ENCODE data around the gene EMILIN1. TPM values are rescaled to one million over a fixed set of nuclear protein-coding genes. Genes with fewer than 3 reads are reported as not detected.

The EMILIN1 gene
- total RNA-seq, 2 donors from 2014 or later: 1.9 to 2.1 TPM

- Histone ChIP-seq H3K9me3 (ENCODE audit: control insufficient read depth, low read length) (no peaks in the 10 kb centered on the region), H3K9ac (ENCODE audit: extremely low read depth, low read length, poor library complexity, severe bottlenecking) (no peak overlapping the region), H3K27ac (ENCODE audit: low read depth, low read length) (no peak overlapping the region), H3K27me3 (ENCODE audit: control insufficient read depth, insufficient read depth, low read length, poor library complexity, severe bottlenecking) (no peaks in the 10 kb centered on the region), H3K4me1 (ENCODE audit: control insufficient read depth, insufficient read depth, low read length) (peaks cover 6% of the 10 kb centered on the region), H3K36me3 (ENCODE audit: control insufficient read depth, insufficient read depth, low read length) (peaks cover 58% of the 10 kb centered on the region), H3K4me3 (ENCODE audit: low read length) (no peak overlapping the region)
- DNase-seq: no peak
- 95% methylated on average over 10 of the region's 10 CpGs for WGBS, 2 experiments (ENCODE audit: insufficient coverage in 1 of 2, insufficient read length in 1 of 2)
- Mint-ChIP-seq H3K27me3 (ENCODE audit: insufficient read depth) (no peaks in the 10 kb centered on the region), H3K4me1 (peaks cover 9% of the 10 kb centered on the region), H3K36me3 (ENCODE audit: low read depth) (peaks cover 61% of the 10 kb centered on the region), H3K27ac (no peak overlapping the region), H3K9me3 (no peaks in the 10 kb centered on the region), H3K4me3 (no peak overlapping the region)
- TF ChIP-seq CTCF (conservative IDR thresholded peaks at IDR 0.05): no peak
Measured at GRCh38 chr2:27058210-27058609, 20.2 kb upstream of the EMILIN1 start.

DNA sequence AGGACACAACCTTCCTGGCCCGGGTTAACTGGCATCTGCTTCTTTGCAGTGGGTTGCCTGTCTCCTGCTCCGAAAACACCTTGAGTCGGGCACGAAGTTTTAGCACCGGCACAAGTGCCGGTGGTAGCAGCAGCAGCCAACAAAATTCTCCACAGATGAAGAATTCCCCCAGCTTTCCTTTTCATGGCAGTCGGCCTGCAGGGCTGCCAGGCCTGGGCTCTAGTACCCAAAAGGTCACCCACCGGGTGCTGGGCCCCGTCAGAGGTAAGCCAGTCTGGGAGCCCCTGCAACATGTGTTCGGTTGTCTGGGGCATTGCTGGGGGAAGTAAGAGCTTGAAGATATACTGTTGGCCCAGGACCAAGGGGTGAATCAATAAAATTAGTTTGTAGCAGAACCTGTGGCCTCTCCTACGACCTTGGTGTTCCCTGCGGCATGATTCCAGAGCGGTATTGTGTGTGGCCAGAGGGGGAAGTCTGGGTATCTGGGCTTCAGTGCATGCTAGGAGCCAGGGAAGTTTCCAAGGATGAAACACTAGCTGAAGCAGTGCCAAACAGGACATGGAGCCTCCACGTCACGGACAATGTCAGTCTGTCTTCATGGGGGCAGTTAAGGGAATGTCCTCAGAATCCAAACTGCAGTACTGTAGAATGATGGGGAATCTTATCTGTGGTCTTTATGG, 19.1 kb upstream of the EMILIN1 start:
- Histone ChIP-seq H3K4me3 (ENCODE audit: low read length) (no peak overlapping the region), H3K27ac (ENCODE audit: low read depth, low read length) (no peak overlapping the region), H3K27me3 (ENCODE audit: control insufficient read depth, insufficient read depth, low read length, poor library complexity, severe bottlenecking) (no peaks in the 10 kb centered on the region), H3K9ac (ENCODE audit: extremely low read depth, low read length, poor library complexity, severe bottlenecking) (no peak overlapping the region), H3K4me1 (ENCODE audit: control insufficient read depth, insufficient read depth, low read length) (peaks cover 4% of the 10 kb centered on the region), H3K9me3 (ENCODE audit: control insufficient read depth, low read length) (no peaks in the 10 kb centered on the region), H3K36me3 (ENCODE audit: control insufficient read depth, insufficient read depth, low read length) (peaks cover 55% of the 10 kb centered on the region)
- WGBS, 2 experiments (ENCODE audit: insufficient coverage in 1 of 2, insufficient read length in 1 of 2): 93 to 99% methylated on average over 11 to 15 of the region's 15 CpGs
- no peak for TF ChIP-seq CTCF (conservative IDR thresholded peaks at IDR 0.05)
- Mint-ChIP-seq H3K27ac (no peak overlapping the region), H3K27me3 (ENCODE audit: insufficient read depth) (no peaks in the 10 kb centered on the region), H3K4me3 (no peak overlapping the region), H3K9me3 (no peaks in the 10 kb centered on the region), H3K36me3 (ENCODE audit: low read depth) (peaks cover 61% of the 10 kb centered on the region), H3K4me1 (no peaks in the 10 kb centered on the region)
- DNase-seq: no peak

DNA sequence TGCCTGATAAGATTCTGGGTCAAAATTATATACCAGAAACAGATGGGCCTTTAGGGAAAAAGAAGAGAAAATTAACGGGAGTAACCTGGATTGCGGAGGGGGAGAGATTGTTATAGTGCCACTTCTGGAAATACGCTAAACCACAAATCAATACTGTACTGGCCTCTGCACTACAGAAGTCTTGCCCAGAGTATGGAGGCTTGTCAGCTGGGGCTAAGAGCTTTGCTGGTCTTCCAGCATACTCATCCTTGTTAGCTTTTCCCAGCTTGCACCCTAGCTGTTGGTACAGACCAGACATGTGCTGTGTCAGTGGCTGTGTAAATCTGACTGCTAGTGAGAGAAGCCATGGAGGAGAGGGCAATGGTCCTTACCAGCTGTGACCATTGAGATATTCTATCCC, 18.1 kb upstream of the EMILIN1 start:
- no peak for DNase-seq
- no peak for TF ChIP-seq CTCF (conservative IDR thresholded peaks at IDR 0.05)
- no peak overlapping the region for H3K4me3 Mint-ChIP-seq
- no peaks in the 10 kb centered on the region for H3K27me3 Mint-ChIP-seq (ENCODE audit: insufficient read depth)
- 96 to 97% methylated on average over 3 of the region's 3 CpGs for WGBS, 2 experiments (ENCODE audit: insufficient coverage in 1 of 2, insufficient read length in 1 of 2)
- H3K9me3 Mint-ChIP-seq: no peaks in the 10 kb centered on the region
- Histone ChIP-seq H3K4me1 (ENCODE audit: control insufficient read depth, insufficient read depth, low read length) (peaks cover 4% of the 10 kb centered on the region), H3K9me3 (ENCODE audit: control insufficient read depth, low read length) (no peaks in the 10 kb centered on the region), H3K4me3 (ENCODE audit: low read length) (no peak overlapping the region), H3K9ac (ENCODE audit: extremely low read depth, low read length, poor library complexity, severe bottlenecking) (no peak overlapping the region), H3K27ac (ENCODE audit: low read depth, low read length) (no peak overlapping the region), H3K36me3 (ENCODE audit: control insufficient read depth, insufficient read depth, low read length) (peaks cover 51% of the 10 kb centered on the region), H3K27me3 (ENCODE audit: control insufficient read depth, insufficient read depth, low read length, poor library complexity, severe bottlenecking) (no peaks in the 10 kb centered on the region)
- H3K36me3 Mint-ChIP-seq (ENCODE audit: low read depth): peaks cover 60% of the 10 kb centered on the region
- no peaks in the 10 kb centered on the region for H3K4me1 Mint-ChIP-seq
- H3K27ac Mint-ChIP-seq: no peak overlapping the region

Measured in endodermal cell (in vitro differentiated cells).